Measurements from ENCODE around the gene TMEM30A.

TMEM30A gene

DNA sequence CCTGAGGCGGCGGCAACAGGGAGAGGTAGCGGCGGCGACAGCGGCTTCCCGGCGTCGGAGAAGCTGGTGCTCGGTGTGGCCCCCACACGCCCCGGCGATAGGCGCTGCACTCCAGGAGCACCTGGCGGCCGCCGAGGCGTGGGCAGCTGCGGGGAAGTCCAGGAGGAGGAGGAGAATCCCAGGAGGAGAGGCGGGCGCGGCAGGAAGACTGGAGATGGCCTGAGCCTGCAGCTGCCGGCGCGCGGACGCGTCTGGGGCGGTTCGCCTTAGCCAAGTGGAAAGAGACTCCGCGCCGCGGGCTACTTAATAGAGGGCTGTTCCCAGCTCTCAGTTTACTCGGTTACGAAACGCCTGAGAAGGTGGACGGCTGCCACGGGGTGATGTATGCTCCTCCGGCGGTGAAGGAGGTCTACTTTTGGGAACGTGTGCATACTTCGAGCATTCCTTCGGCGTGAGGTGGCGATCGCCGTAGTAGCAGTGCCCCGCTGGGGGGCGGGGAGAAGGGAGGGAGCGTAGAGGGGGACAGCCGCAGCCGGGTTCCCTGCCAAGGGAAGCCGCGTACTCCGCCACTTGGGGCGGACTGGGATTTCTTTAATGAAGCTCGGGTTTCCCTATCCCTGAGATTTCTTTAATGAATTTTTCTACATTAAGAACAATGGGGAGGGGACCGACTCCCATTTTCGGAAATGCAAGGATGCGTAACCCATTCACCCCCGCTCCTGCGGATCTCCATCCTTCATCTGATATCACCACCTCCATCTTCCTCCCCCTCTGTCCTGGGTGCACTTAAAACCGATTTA lies 78.6 kb downstream of the TMEM30A start, which contains the start of gene COL12A1 (continued):
- no peak; the same call in 1 of the 2 replicates for TF ChIP-seq KLF9 (tag by site-specific recombination; IDR thresholded peaks at IDR 0.05; ENCODE audit: low read depth)
- TF ChIP-seq, protein P1, sequence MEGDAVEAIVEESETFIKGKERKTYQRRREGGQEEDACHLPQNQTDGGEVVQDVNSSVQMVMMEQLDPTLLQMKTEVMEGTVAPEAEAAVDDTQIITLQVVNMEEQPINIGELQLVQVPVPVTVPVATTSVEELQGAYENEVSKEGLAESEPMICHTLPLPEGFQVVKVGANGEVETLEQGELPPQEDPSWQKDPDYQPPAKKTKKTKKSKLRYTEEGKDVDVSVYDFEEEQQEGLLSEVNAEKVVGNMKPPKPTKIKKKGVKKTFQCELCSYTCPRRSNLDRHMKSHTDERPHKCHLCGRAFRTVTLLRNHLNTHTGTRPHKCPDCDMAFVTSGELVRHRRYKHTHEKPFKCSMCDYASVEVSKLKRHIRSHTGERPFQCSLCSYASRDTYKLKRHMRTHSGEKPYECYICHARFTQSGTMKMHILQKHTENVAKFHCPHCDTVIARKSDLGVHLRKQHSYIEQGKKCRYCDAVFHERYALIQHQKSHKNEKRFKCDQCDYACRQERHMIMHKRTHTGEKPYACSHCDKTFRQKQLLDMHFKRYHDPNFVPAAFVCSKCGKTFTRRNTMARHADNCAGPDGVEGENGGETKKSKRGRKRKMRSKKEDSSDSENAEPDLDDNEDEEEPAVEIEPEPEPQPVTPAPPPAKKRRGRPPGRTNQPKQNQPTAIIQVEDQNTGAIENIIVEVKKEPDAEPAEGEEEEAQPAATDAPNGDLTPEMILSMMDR (tag by site-specific recombination; IDR thresholded peaks at IDR 0.05): peak; percentile 57
- TF ChIP-seq ZXDB (tag by site-specific recombination; IDR thresholded peaks at IDR 0.05): peak; percentile 58
- TF ChIP-seq ZNF48 (tag by site-specific recombination; IDR thresholded peaks at IDR 0.05): no peak
- TF ChIP-seq ZNF626 (tag by site-specific recombination; IDR thresholded peaks at IDR 0.05): no peak
- TF ChIP-seq ZNF341 (tag by site-specific recombination; IDR thresholded peaks at IDR 0.05; ENCODE audit: low read depth): peak; percentile 94
- peak; percentile 57 for TF ChIP-seq ZNF184 (tag by site-specific recombination; IDR thresholded peaks at IDR 0.05)
- TF ChIP-seq, protein P2, sequence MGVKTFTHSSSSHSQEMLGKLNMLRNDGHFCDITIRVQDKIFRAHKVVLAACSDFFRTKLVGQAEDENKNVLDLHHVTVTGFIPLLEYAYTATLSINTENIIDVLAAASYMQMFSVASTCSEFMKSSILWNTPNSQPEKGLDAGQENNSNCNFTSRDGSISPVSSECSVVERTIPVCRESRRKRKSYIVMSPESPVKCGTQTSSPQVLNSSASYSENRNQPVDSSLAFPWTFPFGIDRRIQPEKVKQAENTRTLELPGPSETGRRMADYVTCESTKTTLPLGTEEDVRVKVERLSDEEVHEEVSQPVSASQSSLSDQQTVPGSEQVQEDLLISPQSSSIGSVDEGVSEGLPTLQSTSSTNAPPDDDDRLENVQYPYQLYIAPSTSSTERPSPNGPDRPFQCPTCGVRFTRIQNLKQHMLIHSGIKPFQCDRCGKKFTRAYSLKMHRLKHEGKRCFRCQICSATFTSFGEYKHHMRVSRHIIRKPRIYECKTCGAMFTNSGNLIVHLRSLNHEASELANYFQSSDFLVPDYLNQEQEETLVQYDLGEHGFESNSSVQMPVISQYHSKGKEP (tag by site-specific recombination; IDR thresholded peaks at IDR 0.05): 0 out of 2 replicates have a peak, but pooled peaks have one; percentile 3
- TF ChIP-seq KLF8 (tag by site-specific recombination; IDR thresholded peaks at IDR 0.05): peak; percentile 71
- peak; percentile 81 for TF ChIP-seq ZNF10 (tag by site-specific recombination; IDR thresholded peaks at IDR 0.05)
- no peak for TF ChIP-seq ZNF354C (tag by site-specific recombination; IDR thresholded peaks at IDR 0.05; ENCODE audit: borderline replicate concordance, low read depth)
- no peak for TF ChIP-seq ZNF707 (tag by site-specific recombination; IDR thresholded peaks at IDR 0.05)
- TF ChIP-seq ZBTB10 (tag by site-specific recombination; IDR thresholded peaks at IDR 0.05): 0 out of 2 replicates have a peak, but pooled peaks have one; percentile 31
- no peak for TF ChIP-seq HOXD13 (CRISPR knock-in tag; IDR thresholded peaks at IDR 0.05; ENCODE audit: borderline replicate concordance)
- 0 out of 2 replicates have a peak, but pooled peaks have one; percentile 37 for TF ChIP-seq ZSCAN30 (tag by site-specific recombination; IDR thresholded peaks at IDR 0.05)
- TF ChIP-seq, protein P3, sequence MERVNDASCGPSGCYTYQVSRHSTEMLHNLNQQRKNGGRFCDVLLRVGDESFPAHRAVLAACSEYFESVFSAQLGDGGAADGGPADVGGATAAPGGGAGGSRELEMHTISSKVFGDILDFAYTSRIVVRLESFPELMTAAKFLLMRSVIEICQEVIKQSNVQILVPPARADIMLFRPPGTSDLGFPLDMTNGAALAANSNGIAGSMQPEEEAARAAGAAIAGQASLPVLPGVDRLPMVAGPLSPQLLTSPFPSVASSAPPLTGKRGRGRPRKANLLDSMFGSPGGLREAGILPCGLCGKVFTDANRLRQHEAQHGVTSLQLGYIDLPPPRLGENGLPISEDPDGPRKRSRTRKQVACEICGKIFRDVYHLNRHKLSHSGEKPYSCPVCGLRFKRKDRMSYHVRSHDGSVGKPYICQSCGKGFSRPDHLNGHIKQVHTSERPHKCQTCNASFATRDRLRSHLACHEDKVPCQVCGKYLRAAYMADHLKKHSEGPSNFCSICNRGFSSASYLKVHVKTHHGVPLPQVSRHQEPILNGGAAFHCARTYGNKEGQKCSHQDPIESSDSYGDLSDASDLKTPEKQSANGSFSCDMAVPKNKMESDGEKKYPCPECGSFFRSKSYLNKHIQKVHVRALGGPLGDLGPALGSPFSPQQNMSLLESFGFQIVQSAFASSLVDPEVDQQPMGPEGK (tag by site-specific recombination; IDR thresholded peaks at IDR 0.05): peak; percentile 86
- TF ChIP-seq ZNF223 (tag by site-specific recombination; IDR thresholded peaks at IDR 0.05): no peak
- TF ChIP-seq BCL6B (tag by site-specific recombination; IDR thresholded peaks at IDR 0.05): no peak
- TF ChIP-seq ZSCAN5A (tag by site-specific recombination; IDR thresholded peaks at IDR 0.05): no peak
- peak; percentile 74; the same call in 1 of the 2 replicates for TF ChIP-seq BCL11A (tag by site-specific recombination; IDR thresholded peaks at IDR 0.05; ENCODE audit: low read depth)
- TF ChIP-seq, protein P4, sequence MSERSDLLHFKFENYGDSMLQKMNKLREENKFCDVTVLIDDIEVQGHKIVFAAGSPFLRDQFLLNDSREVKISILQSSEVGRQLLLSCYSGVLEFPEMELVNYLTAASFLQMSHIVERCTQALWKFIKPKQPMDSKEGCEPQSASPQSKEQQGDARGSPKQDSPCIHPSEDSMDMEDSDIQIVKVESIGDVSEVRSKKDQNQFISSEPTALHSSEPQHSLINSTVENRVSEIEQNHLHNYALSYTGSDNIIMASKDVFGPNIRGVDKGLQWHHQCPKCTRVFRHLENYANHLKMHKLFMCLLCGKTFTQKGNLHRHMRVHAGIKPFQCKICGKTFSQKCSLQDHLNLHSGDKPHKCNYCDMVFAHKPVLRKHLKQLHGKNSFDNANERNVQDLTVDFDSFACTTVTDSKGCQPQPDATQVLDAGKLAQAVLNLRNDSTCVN (tag by site-specific recombination; optimal IDR thresholded peaks at IDR 0.05): peak; percentile 75
- no peak for TF ChIP-seq SCRT2 (tag by site-specific recombination; IDR thresholded peaks at IDR 0.05)
- peak; percentile 70 for TF ChIP-seq SP2 (tag by site-specific recombination; IDR thresholded peaks at IDR 0.05)
- no peak for TF ChIP-seq SALL2 (tag by site-specific recombination; IDR thresholded peaks at IDR 0.05; ENCODE audit: borderline replicate concordance)
- TF ChIP-seq KLF16 (tag by site-specific recombination; IDR thresholded peaks at IDR 0.05): peak; percentile 78; the same call in 1 of the 2 replicates
- no peak for TF ChIP-seq ZNF510 (tag by site-specific recombination; IDR thresholded peaks at IDR 0.05; ENCODE audit: insufficient replicate concordance)
- no peak for TF ChIP-seq ZNF211 (tag by site-specific recombination; IDR thresholded peaks at IDR 0.05; ENCODE audit: low read depth)

Data from HEK293 (cell line).